ENCODE results near the gene COLQ. TPM values are rescaled to one million over a fixed set of nuclear protein-coding genes. Genes with fewer than 3 reads are reported as not detected.
A peak's percentile ranks its signal among the peaks of the same experiment; 100 is the strongest.

Gene COLQ
- polyA plus RNA-seq, 2 of the 4 experiments (the other 2 are of a cell fraction), result 0.71 to 1.1 TPM

DNA sequence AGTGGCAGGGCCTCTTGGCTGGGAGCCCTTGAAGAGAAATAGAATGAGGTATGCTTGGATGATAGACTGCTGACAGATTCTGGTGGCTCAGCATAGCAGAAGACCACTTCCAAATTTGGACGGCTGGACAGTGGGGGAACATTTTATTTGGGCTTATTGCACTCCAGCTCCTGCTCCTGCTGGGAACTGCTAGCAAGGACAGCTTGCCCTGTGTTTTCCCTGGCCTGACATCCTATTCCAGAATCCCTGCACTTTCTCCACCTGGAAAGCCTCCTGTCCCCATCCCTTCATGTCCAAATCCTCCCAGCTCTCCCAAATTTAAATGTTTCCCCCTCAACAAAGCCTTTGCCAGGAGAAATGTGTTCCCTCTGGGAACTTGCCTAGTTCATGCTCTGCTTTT lies 9.8 kb upstream of the COLQ start:
- 63% methylated on average over 1 of the region's 1 CpG for WGBS (ENCODE audit: missing lambda C conversion rate)
- Histone ChIP-seq H3K4me1 (no peaks in the 10 kb centered on the region), H3K27ac (no peak overlapping the region), H3K4me3 (no peak overlapping the region), H3K9me3 (no peaks in the 10 kb centered on the region), H3K4me2 (no peak overlapping the region)
- no peak for DNase-seq (ENCODE audit: low read depth in 1 of 2, low spot score in 1 of 2)
- no peak for FAIRE-seq
- ATAC-seq, result no peak
- POLR2A ChIA-PET, result no interaction called here
- TF ChIP-seq MYC (IDR thresholded peaks at IDR 0.05; ENCODE audit: borderline replicate concordance, low read length), result no peak
- TF ChIP-seq, protein P1, sequence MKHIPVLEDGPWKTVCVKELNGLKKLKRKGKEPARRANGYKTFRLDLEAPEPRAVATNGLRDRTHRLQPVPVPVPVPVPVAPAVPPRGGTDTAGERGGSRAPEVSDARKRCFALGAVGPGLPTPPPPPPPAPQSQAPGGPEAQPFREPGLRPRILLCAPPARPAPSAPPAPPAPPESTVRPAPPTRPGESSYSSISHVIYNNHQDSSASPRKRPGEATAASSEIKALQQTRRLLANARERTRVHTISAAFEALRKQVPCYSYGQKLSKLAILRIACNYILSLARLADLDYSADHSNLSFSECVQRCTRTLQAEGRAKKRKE (CRISPR knock-in tag; IDR thresholded peaks at IDR 0.05; ENCODE audit: low read depth), result no peak
- TF ChIP-seq NFE2L2 (conservative IDR thresholded peaks at IDR 0.05; ENCODE audit: low read length), result no peak
- TF ChIP-seq CBX2 (IDR thresholded peaks at IDR 0.05; ENCODE audit: borderline replicate concordance, low read depth), result no peak
- CTCF ChIA-PET, result interaction anchor here (1.3 kb wide), 1 partner anchor 14 kb away, joined by 3 read pairs; no protein-coding TSS in a partner anchor

DNA sequence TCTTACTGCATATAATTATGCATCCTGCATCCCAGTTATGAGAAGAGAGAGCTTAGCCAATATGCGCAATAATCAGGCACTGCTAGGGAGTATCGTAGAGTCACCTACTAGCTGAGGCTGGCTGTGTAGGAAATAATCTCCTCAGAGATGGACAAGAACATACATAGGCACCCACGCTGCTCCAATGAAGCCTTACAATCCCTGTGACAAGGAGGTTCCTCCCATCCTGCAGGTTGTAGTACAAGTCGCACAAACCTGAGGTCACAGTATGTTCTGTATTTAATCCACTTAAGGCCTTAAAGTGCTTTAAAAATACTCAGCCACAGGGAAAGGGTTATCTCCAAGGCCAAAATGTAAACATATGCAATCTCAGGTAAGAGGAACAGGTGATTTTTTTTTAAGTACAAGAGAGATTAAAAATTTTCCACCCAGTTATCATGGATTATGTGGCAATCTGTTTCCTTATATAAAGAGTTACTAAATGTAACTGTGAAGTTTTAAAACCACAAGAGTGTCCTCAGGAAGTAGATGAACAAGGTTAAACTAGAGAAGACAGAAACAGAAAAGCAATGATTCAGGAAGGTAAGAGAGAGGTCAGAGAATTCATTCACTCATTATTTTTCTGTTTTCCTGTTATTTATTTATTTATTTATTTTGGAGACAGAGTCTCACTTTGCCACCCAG lies 7.5 kb upstream of the COLQ start:
- CTCF ChIA-PET, result interaction anchor here (0.6 to 1.5 kb wide), 3 partner anchors 14 to 19 kb away, joined by 3 to 4 read pairs (median 3); no protein-coding TSS in a partner anchor
- Histone ChIP-seq H3K9me3 (no peaks in the 10 kb centered on the region), H3K27ac (no peak overlapping the region), H3K4me2 (no peak overlapping the region), H3K4me3 (no peak overlapping the region), H3K4me1 (no peaks in the 10 kb centered on the region)
- WGBS (ENCODE audit: missing lambda C conversion rate), result 88% methylated on average over 4 of the region's 4 CpGs
- POLR2A ChIA-PET, result no interaction called here
- DNase-seq (ENCODE audit: low read depth in 1 of 2, low spot score in 1 of 2), result no peak
- FAIRE-seq, result no peak
- no peak for ATAC-seq
- TF ChIP-seq, protein P2, sequence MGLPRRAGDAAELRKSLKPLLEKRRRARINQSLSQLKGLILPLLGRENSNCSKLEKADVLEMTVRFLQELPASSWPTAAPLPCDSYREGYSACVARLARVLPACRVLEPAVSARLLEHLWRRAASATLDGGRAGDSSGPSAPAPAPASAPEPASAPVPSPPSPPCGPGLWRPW (IDR thresholded peaks at IDR 0.05), result no peak
- TF ChIP-seq TFCP2L1 (CRISPR knock-in tag; IDR thresholded peaks at IDR 0.05) (no peak), ZC3H11A (IDR thresholded peaks at IDR 0.05) (no peak), POLR2AphosphoS2 (conservative IDR thresholded peaks at IDR 0.05; ENCODE audit: low read length) (no peak), SREBF2 (IDR thresholded peaks at IDR 0.05) (no peak), EHF (CRISPR knock-in tag; IDR thresholded peaks at IDR 0.05) (no peak), ZNF302 (CRISPR knock-in tag; IDR thresholded peaks at IDR 0.05) (no peak)

DNA sequence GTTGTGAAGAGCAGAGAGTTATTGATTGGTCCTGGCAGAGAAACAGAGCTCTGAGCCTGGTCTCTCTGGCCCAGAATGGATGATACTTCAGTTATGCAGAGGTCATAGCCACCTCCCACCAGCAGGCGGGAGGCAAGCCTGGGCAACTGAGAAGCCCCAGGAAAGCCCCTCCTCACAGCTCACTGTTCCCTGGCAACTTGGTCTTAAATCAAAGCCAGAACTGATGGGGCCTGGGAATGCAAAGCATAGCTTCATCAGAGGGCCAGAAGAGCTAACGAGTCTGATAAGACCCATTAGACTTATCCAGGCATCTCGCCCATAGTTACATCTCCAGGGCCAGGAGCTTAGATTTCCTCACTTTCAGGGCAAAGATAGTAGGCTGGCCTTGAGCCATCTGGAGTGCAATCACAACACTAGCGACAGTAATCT lies 5.5 kb upstream of the COLQ start:
- Histone ChIP-seq H3K4me2 (no peak overlapping the region), H3K4me1 (no peaks in the 10 kb centered on the region), H3K4me3 (no peak overlapping the region), H3K27ac (no peak overlapping the region), H3K9me3 (no peaks in the 10 kb centered on the region)
- ChIA-PET POLR2A (no interaction called here), CTCF (no interaction called here)
- 59% methylated on average over 4 of the region's 4 CpGs for WGBS (ENCODE audit: missing lambda C conversion rate)
- DNase-seq (ENCODE audit: low read depth in 1 of 2, low spot score in 1 of 2), result peak in 1 of 2 experiments; percentile 31
- ATAC-seq, result peak in 1 of 2 experiments; percentile 86; a peak in 3 of 6 replicates
- FAIRE-seq, result no peak
- TF ChIP-seq ZSCAN20 (CRISPR knock-in tag; IDR thresholded peaks at IDR 0.05), result no peak
- TF ChIP-seq HDAC2 (IDR thresholded peaks at IDR 0.05), result no peak
- TF ChIP-seq JUN (IDR thresholded peaks at IDR 0.05), result no peak
- TF ChIP-seq NR3C1 (IDR thresholded peaks at IDR 0.05), result no peak
- no peak for TF ChIP-seq PHF8 (IDR thresholded peaks at IDR 0.05; ENCODE audit: borderline replicate concordance, low read depth)
- no peak for TF ChIP-seq RNF2 (IDR thresholded peaks at IDR 0.05; ENCODE audit: borderline replicate concordance, low read depth)
- TF ChIP-seq, protein P3, sequence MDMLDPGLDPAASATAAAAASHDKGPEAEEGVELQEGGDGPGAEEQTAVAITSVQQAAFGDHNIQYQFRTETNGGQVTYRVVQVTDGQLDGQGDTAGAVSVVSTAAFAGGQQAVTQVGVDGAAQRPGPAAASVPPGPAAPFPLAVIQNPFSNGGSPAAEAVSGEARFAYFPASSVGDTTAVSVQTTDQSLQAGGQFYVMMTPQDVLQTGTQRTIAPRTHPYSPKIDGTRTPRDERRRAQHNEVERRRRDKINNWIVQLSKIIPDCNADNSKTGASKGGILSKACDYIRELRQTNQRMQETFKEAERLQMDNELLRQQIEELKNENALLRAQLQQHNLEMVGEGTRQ (IDR thresholded peaks at IDR 0.05), result no peak
- TF ChIP-seq CEBPB (IDR thresholded peaks at IDR 0.05), result no peak
- no peak for TF ChIP-seq POLR2AphosphoS2 (conservative IDR thresholded peaks at IDR 0.05; ENCODE audit: low read length)
- no peak for TF ChIP-seq TP53 (CRISPR knock-in tag; IDR thresholded peaks at IDR 0.05)
- no peak for TF ChIP-seq MAFK (IDR thresholded peaks at IDR 0.05; ENCODE audit: partially characterized antibody)
- no peak for TF ChIP-seq FOSL2 (IDR thresholded peaks at IDR 0.05)
- no peak for TF ChIP-seq FOSL2 (CRISPR knock-in tag; IDR thresholded peaks at IDR 0.05)
- TF ChIP-seq, protein P4, sequence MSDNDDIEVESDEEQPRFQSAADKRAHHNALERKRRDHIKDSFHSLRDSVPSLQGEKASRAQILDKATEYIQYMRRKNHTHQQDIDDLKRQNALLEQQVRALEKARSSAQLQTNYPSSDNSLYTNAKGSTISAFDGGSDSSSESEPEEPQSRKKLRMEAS (IDR thresholded peaks at IDR 0.05), result no peak
- no peak for TF ChIP-seq CBX2 (IDR thresholded peaks at IDR 0.05; ENCODE audit: borderline replicate concordance, low read depth)
- TF ChIP-seq HOXB13 (CRISPR knock-in tag; IDR thresholded peaks at IDR 0.05; ENCODE audit: low read depth), result no peak
